Spleen (tissue), 7 donors: ENCODE measurements around the gene DDX46.

Source experiments
- CTCF ChIP-seq, 11 experiments: fragments of 200-600 bp in 7 of 11; fragments of 450-650 bp in 4 of 11; sonication (generic) in 4 of 11; IDR thresholded peaks in 8 of 11; conservative IDR thresholded peaks in 3 of 11; 1 replicate in 7 of 11; 2 replicates in 4 of 11; pipeline versions ENCODE4 v1.4.0 to v1.8.0; 2016 to 2021; ENCODE audit warnings: antibody characterized with exemption in 11 of 11, inconsistent platforms in 4 of 11, mild to moderate bottlenecking in 1 of 11
- POLR2A ChIP-seq, 3 donors: fragments of 450-650 bp; IDR thresholded peaks; one replicate each; pipeline ENCODE4 v1.5.1; 2017; ENCODE audit warnings: antibody characterized with exemption in 3 of 3, mild to moderate bottlenecking in 1 of 3
- donor health status: DM: no; HTN: no; CAD: no; lungs with moderate emphysema.
- donor health status: DM: no; HTN: no; CAD: no.
- donor health status: DM: no; HTN: no; CAD: no.

- TF ChIP-seq CTCF (IDR thresholded peaks at IDR 0.05 in 8 of 11, conservative IDR thresholded peaks at IDR 0.05 in 3 of 11) (no peak), POLR2A (IDR thresholded peaks at IDR 0.05) (no peak)
Observed at GRCh38 chr5:134792286-134792685, 33.7 kb downstream of the DDX46 start.
